ENCODE measurements around the gene FOXJ3. TPM values are rescaled to one million over a fixed set of nuclear protein-coding genes. Genes with fewer than 3 reads are reported as not detected.

Gene FOXJ3
- total RNA-seq, 4 donors from 2014 or later, result 39.4 to 81.0 (median 56.3) TPM

- Histone ChIP-seq H3K4me3 (no peak overlapping the region), H3K27ac (no peak overlapping the region), H3K4me1 (no peaks in the 10 kb centered on the region), H3K27me3 (no peaks in the 10 kb centered on the region), H3K36me3 (no peaks in the 10 kb centered on the region), H3K9me3 (no peaks in the 10 kb centered on the region)
- TF ChIP-seq POLR2A (IDR thresholded peaks at IDR 0.05), result no peak
- TF ChIP-seq CTCF (IDR thresholded peaks at IDR 0.05 in 4 of 5, conservative IDR thresholded peaks at IDR 0.05 in 1 of 5), result no peak
- intact Hi-C loops (cut with DNase I; ENCODE audit: low total_unique reads) (no loop called here), in situ Hi-C loops (cut with MboI; ENCODE audit: low sequenced_read_pairs in 4 of 4) (no loop called here)
- DNase-seq, result no peak
- no peak for ATAC-seq
These were observed 177.4 kb downstream of the FOXJ3 start for GRCh38 chr1:42157667-42158066.

GRCh38 chr1:42155362-42155761 is 179.7 kb downstream of the FOXJ3 start:
- Histone ChIP-seq H3K4me1 (no peaks in the 10 kb centered on the region), H3K9me3 (no peaks in the 10 kb centered on the region), H3K27me3 (no peaks in the 10 kb centered on the region), H3K27ac (no peak overlapping the region), H3K4me3 (no peak overlapping the region), H3K36me3 (no peaks in the 10 kb centered on the region)
- DNase-seq (no peak), ATAC-seq (no peak)
- intact Hi-C loops (cut with DNase I; ENCODE audit: low total_unique reads) (no loop called here), in situ Hi-C loops (cut with MboI; ENCODE audit: low sequenced_read_pairs in 4 of 4) (no loop called here)
- TF ChIP-seq POLR2A (IDR thresholded peaks at IDR 0.05), result no peak
- no peak for TF ChIP-seq CTCF (IDR thresholded peaks at IDR 0.05 in 4 of 5, conservative IDR thresholded peaks at IDR 0.05 in 1 of 5)

DNA sequence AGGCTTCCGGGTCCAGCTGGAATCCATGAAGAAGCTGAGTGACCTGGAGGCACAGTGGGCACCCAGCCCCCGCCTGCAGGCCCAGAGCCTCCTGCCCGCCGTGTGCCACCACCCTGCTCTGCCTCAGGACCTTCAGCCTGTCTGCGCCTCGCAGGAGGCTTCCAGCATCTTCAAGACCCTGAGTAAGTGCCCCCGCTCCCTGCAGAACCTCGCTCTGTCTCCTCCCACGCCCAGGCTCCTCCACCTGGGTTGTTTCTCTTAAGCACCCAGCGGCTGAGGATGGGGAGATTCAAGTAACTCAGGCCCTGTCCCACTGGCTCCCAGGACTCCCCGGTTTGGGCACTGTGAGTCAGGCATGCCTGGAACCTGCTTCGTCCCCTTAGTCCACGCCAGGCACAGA is 180.3 kb downstream of the FOXJ3 start:
- no peak overlapping the region for H3K27ac ChIP-seq
- no peak overlapping the region for H3K4me3 ChIP-seq
- no peak for DNase-seq
- no peaks in the 10 kb centered on the region for H3K36me3 ChIP-seq
- no peaks in the 10 kb centered on the region for H3K9me3 ChIP-seq
- H3K4me1 ChIP-seq, result no peaks in the 10 kb centered on the region
- H3K27me3 ChIP-seq, result no peaks in the 10 kb centered on the region
- intact Hi-C loops (cut with DNase I; ENCODE audit: low total_unique reads) (no loop called here), in situ Hi-C loops (cut with MboI; ENCODE audit: low sequenced_read_pairs in 4 of 4) (no loop called here)
- TF ChIP-seq POLR2A (IDR thresholded peaks at IDR 0.05) (no peak), CTCF (IDR thresholded peaks at IDR 0.05 in 4 of 5, conservative IDR thresholded peaks at IDR 0.05 in 1 of 5) (no peak)
- no peak for ATAC-seq

DNA sequence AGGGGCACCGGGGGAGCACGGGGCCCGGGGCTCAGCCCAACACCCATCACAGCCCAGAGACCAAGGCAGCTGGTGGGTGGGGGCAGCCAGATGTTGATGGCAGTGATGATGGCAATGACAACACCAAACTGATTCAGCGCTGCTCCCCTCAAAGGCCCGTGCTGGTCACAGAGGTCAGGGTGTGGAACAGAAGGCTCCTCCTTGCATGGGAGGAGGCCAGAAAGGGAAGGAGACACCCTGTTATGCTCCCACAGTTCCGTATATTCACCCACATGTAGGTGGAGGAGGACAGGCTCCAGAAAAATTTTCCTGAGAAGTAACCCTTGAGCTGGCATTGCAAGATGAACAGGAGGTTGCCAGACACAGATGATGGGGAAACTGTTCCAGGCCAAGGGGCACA is 181.4 kb downstream of the FOXJ3 start:
- in situ Hi-C loops (cut with MboI; ENCODE audit: low sequenced_read_pairs in 4 of 4), result no loop called here
- no peaks in the 10 kb centered on the region for H3K4me1 ChIP-seq
- H3K4me3 ChIP-seq, result no peak overlapping the region
- H3K27me3 ChIP-seq, result no peaks in the 10 kb centered on the region
- TF ChIP-seq POLR2A (IDR thresholded peaks at IDR 0.05) (no peak), CTCF (IDR thresholded peaks at IDR 0.05 in 4 of 5, conservative IDR thresholded peaks at IDR 0.05 in 1 of 5) (no peak)
- H3K36me3 ChIP-seq, result no peaks in the 10 kb centered on the region
- no peak for DNase-seq
- intact Hi-C loops (cut with DNase I; ENCODE audit: low total_unique reads), result no loop called here
- no peak for ATAC-seq
- no peaks in the 10 kb centered on the region for H3K9me3 ChIP-seq
- no peak overlapping the region for H3K27ac ChIP-seq

DNA sequence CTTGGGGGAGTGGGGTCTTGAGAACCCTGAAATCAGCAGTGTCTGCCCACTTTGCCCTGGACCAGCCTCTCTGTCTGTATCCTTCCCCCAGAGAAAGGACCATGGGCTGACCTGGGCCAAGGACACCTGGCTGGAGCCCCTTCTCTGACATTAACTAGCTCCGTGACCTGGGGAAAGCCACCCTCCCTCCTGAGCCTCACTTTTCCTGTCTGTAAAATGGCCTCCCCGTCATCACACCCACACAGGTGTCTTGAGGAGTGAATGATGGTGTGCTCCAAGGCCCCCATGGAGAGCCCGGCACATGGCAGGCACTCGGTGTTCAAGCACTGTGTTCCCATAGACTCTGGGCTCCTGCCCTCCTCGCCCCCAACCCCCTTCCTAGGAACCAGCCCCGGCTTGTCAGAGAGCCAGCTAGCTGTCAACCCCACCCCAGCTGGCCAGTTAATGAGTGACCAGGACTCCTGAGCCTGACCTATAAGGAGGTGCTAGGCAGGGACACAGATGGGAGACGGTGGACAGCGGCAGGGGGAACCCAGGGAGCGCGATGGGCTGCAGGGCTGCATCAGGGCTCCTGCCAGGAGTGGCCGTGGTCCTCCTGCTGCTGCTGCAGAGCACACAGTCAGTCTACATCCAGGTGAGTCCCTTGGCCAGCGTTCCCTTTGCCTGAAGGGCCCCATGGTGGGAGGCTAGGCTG is 182.0 kb downstream of the FOXJ3 start, which contains the start of gene GUCA2B:
Gene GUCA2B (plus strand): TSS at position 504 of the 694 bp plus-strand sequence. CDS start 41 bp downstream, at position 545.
- TF ChIP-seq POLR2A (IDR thresholded peaks at IDR 0.05) (no peak), CTCF (IDR thresholded peaks at IDR 0.05 in 4 of 5, conservative IDR thresholded peaks at IDR 0.05 in 1 of 5) (no peak)
- no peak for DNase-seq
- Histone ChIP-seq H3K4me3 (no peak within 1 kb of the TSS), H3K36me3 (no peaks in the 10 kb centered on the region), H3K4me1 (no peaks in the 10 kb centered on the region), H3K9me3 (no peaks in the 10 kb centered on the region), H3K27me3 (no peaks in the 10 kb centered on the region), H3K27ac (no peak within 1 kb of the TSS)
- ATAC-seq, result no peak
- intact Hi-C loops (cut with DNase I; ENCODE audit: low total_unique reads), result no loop called here
- in situ Hi-C loops (cut with MboI; ENCODE audit: low sequenced_read_pairs in 4 of 4), result no loop called here
